Measurements from ENCODE around the gene SLX9.

SLX9 gene, protein sequence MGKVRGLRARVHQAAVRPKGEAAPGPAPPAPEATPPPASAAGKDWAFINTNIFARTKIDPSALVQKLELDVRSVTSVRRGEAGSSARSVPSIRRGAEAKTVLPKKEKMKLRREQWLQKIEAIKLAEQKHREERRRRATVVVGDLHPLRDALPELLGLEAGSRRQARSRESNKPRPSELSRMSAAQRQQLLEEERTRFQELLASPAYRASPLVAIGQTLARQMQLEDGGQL

DNA sequence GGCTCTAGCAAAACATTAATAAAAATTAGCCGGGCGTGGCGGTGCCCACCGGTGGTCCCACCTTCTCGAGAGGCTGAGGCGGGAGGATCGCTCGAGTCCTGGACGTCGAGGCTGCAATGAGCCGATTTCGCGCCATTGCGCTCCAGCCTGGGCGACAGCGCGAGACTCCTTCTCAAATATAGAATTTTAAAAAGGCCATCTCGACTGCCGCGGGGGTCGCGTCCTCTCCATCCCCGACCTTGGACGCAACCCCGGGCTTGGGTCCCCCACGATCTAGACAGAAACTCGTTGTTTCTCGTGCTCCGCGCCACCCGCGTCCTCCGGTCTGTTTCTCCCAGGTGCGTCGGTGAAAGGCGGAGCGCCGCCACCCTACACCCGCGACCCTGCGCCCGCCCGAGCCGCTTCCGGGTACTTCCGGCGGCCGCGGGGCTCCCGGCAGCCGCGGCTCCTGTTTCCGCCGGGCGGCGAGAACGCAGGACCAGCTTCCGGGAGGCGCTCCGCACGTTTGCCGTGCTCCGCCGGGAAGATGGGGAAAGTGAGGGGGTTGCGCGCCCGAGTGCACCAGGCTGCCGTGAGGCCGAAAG is at the start of gene SLX9:
Gene SLX9, plus strand, starts transcription at position 498 of the 584 bp plus-strand sequence. Its CDS starts 29 bp downstream, at position 527.
- peaks cover 38% of the 10 kb centered on the region for H3K4me1 Mint-ChIP-seq (ENCODE audit: low read depth)
- no peaks in the 10 kb centered on the region for H3K36me3 Mint-ChIP-seq
- no peaks in the 10 kb centered on the region for H3K27me3 Mint-ChIP-seq
- H3K27ac Mint-ChIP-seq, result peak within 1 kb of the TSS; percentile 84
- peak within 1 kb of the TSS; percentile 96 for H3K4me3 Mint-ChIP-seq
- H3K9me3 Mint-ChIP-seq (ENCODE audit: low read depth), result no peaks in the 10 kb centered on the region

DNA sequence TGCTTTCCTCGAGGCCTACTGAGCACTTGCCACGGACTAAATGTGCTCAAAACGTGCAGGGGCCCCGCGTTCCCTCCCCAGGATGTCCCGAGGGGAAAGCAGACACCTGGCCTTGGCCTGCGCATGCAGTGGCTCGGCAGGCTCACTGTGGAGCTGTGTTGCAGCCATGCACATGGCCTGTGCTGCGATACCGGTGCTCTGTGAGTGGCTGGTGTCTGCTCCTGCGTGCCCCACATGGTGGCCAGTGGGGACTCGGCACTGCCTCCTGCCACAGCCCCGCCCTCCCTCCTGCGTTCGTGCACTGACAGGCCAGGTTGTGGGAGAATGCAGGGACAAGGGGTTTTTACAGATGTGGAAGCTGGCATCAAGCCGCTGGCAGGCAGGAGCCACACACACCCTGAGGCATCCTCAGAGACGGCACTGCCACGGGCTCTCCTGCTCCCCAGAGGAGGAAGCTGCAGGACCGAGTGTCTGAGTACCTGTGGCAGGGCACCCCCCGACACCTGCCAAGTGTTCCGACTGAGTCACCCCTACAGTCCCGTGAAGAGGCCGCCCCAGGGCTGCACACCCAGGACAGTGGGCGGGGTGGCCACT is 49.4 kb upstream of the SLX9 start:
- Mint-ChIP-seq H3K4me1 (ENCODE audit: low read depth) (peaks cover 12% of the 10 kb centered on the region), H3K36me3 (no peaks in the 10 kb centered on the region), H3K27ac (no peak overlapping the region), H3K9me3 (ENCODE audit: low read depth) (no peaks in the 10 kb centered on the region), H3K4me3 (no peak overlapping the region), H3K27me3 (no peaks in the 10 kb centered on the region)

DNA sequence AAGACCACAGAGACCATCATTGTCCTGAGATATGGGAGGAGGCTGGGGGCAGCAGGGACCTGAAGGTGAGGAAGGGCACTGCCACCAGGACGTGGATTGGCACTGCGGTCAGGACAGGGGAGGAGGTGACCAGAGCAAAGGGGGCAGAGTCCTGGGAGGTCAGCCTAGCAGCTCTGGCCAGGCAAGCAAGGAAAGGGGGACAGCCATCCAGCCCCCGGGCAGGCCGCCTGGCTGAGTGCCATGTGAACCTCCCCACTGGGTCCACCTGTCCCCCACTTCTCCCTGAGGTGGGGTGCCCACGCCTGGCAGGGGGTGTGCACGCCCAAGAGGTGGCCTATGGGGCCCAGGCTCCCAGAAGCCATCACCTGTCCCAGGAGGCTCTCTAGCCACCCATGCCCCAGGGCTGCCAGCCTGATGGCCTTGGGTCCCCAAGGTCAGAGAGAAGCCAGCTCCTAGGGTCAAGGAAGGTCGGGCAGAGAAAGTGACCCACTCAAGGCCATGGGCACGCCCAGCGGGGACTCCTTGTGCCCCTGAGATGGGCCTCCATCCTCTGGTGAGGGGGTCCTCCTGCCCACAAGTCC is 48.8 kb upstream of the SLX9 start:
- peaks cover 12% of the 10 kb centered on the region for H3K4me1 Mint-ChIP-seq (ENCODE audit: low read depth)
- H3K4me3 Mint-ChIP-seq, result no peak overlapping the region
- no peaks in the 10 kb centered on the region for H3K36me3 Mint-ChIP-seq
- no peaks in the 10 kb centered on the region for H3K27me3 Mint-ChIP-seq
- H3K27ac Mint-ChIP-seq, result no peak overlapping the region
- H3K9me3 Mint-ChIP-seq (ENCODE audit: low read depth), result no peaks in the 10 kb centered on the region

DNA sequence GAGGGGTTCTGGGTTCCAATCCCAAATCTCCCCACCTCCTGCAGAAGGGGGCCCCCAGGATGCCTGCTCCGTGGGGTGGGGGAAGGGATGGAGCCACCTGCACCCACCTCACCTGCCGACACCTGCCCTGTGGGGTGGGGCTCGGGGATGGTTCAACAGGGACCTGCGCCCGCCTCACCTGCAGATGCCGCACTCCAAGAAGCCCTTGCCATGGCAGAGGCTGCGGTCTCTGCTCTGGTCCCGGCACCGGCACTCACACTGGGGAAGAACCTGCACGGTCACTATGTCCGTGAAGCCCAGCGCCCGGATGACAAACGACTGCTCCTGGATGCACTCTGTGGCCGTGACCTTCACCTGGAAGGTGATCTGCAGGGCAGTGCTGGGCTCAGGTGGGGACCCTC is 48.2 kb upstream of the SLX9 start:
- H3K4me1 Mint-ChIP-seq (ENCODE audit: low read depth), result peaks cover 12% of the 10 kb centered on the region
- no peaks in the 10 kb centered on the region for H3K36me3 Mint-ChIP-seq
- no peaks in the 10 kb centered on the region for H3K27me3 Mint-ChIP-seq
- no peaks in the 10 kb centered on the region for H3K9me3 Mint-ChIP-seq (ENCODE audit: low read depth)
- H3K4me3 Mint-ChIP-seq, result no peak overlapping the region
- no peak overlapping the region for H3K27ac Mint-ChIP-seq

DNA sequence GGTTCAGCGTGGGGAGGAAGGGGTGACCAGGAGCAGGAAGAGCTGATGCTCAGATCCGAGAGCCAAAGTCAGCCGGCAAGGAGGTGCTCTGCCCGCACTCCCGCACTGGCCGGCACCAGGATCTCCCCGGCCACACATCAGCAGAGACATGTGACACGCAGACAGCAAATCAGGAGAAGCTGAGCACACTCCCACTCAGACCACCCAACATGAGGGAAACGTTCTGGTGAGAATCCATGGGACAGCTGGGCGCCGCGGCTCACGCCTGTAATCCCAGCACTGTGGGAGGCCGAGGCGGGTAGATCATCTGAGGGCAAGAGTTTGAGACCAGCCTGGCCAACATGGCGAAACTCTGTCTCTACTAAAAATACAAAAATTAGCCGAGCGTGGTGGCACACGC is 47.7 kb upstream of the SLX9 start:
- H3K27ac Mint-ChIP-seq, result no peak overlapping the region
- peaks cover 12% of the 10 kb centered on the region for H3K4me1 Mint-ChIP-seq (ENCODE audit: low read depth)
- no peaks in the 10 kb centered on the region for H3K9me3 Mint-ChIP-seq (ENCODE audit: low read depth)
- no peak overlapping the region for H3K4me3 Mint-ChIP-seq
- no peaks in the 10 kb centered on the region for H3K27me3 Mint-ChIP-seq
- no peaks in the 10 kb centered on the region for H3K36me3 Mint-ChIP-seq

DNA sequence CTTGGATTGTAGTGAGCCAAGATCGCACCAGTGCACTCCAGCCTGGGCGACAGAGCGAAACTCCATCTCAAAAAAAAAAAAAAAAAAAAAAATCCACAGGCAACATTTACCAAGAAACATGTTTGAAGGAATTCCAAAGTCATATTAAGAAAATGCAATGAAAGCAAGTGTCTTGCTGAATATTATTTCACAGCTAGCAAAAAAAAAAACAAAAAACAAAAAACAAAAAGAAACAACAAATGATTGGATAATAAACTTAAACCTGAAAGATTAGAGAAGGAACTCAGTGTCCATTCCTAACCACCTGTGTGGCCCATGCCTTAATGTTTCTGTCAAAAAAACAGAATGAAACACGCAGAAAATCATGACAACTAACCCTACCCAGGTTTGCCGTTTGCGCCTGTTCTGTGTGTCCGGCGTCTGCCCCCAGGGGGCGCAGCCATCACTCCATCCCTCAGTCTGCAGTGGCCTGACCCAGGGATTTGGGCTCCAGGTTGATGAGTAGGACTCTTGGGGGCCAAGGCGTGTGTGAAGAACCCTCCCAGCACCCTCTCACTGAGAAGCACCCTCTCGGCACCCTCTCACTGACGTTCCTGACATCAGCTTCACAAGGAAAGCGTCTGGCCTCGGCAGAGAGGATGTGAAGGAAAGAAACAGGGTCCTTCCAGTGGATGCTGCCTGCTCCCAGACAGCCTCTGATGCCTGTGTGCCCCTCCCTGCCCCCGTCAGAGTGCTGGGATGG is 47.1 kb upstream of the SLX9 start:
- no peaks in the 10 kb centered on the region for H3K27me3 Mint-ChIP-seq
- no peaks in the 10 kb centered on the region for H3K9me3 Mint-ChIP-seq (ENCODE audit: low read depth)
- peaks cover 12% of the 10 kb centered on the region for H3K4me1 Mint-ChIP-seq (ENCODE audit: low read depth)
- H3K27ac Mint-ChIP-seq, result peak overlapping the region; percentile 46
- no peak overlapping the region for H3K4me3 Mint-ChIP-seq
- no peaks in the 10 kb centered on the region for H3K36me3 Mint-ChIP-seq

DNA sequence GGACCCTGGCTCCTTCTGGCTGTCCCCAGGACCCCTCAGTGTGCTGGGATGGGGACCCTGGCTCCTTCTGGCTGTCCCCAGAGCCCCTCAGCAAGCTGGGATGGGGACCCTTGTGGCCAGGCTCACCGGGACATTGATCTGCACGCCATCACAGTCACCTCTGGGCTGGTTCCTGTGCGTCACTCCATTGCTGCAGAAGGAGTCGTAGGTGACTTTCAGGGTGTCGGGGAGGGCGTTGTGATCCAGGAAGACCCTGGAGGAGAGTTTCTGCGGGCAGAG is 46.6 kb upstream of the SLX9 start:
- no peaks in the 10 kb centered on the region for H3K36me3 Mint-ChIP-seq
- no peaks in the 10 kb centered on the region for H3K27me3 Mint-ChIP-seq
- H3K27ac Mint-ChIP-seq, result no peak overlapping the region

DNA sequence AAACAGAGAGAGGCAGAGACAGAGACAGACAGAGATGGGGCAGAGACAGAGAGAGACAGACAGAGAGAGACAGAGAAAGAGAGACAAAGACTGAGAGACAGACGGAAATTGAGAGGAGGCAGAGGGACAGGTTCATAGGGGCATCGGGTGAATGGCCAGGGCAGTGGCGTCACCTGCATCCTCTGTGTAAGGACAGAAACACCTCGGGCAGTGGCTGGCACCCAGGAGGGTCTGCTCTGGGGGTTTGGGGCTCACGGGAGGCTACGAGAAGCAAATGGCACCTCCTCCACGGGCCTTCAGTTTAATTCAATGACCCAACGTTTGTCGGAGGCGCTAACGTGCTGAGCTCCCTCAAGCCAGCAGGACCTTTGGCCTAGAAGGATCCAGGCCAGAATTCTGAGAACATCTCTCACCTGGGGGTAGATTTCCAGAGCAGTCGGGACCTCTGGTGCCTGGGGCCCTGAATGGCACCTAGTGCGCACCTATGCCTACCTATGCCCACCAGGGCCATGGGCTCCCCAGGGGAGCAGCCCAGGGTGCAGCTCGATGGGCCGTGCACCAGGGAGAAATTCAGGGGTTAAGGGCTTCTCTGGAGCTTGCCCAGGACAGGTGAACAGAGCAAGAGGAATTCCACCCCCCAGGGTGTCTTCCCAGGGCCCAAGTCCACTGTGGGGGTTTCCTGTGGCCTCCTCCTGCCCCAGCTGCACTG is 45.7 kb upstream of the SLX9 start:
- Mint-ChIP-seq H3K36me3 (no peaks in the 10 kb centered on the region), H3K4me3 (no peak overlapping the region), H3K27me3 (no peaks in the 10 kb centered on the region), H3K9me3 (ENCODE audit: low read depth) (no peaks in the 10 kb centered on the region), H3K27ac (peak overlapping the region; percentile 72), H3K4me1 (ENCODE audit: low read depth) (peaks cover 16% of the 10 kb centered on the region)

More for the DNA sequence above, 46.6 kb upstream of the SLX9 start:
- Mint-ChIP-seq H3K9me3 (ENCODE audit: low read depth) (no peaks in the 10 kb centered on the region), H3K4me3 (no peak overlapping the region), H3K4me1 (ENCODE audit: low read depth) (peaks cover 12% of the 10 kb centered on the region)

DNA sequence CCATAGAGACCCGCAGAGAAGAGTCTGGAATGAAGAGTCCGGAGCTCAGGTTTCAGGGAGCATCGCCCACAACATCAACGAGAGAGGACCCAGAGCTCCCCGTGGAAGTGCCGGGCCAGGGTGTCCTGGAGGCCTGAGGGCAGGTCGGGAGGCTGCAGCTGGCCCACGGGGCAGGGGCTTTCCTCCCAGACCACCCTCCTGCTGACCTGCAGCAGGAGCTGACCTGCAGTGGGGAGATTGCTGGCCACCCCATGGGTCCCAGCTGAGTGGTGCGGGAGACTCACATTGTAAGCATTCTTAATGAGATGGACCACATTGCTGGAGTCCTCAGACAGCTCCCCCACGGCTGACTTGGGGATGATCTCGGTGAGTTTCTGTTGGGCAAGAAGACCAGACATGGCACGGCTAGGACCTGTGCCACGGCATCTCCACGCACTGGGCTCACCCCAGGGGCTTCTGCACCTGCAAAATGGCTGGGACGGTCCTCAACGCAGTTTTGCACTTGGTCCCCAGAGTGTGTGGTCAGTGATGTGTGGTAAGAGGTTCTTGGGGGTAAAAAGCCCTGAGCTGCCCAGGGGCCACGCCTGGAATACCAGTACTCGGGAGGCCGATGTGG is 45.0 kb upstream of the SLX9 start:
- Mint-ChIP-seq H3K4me3 (no peak overlapping the region), H3K9me3 (ENCODE audit: low read depth) (no peaks in the 10 kb centered on the region), H3K27me3 (no peaks in the 10 kb centered on the region), H3K27ac (no peak overlapping the region), H3K36me3 (no peaks in the 10 kb centered on the region), H3K4me1 (ENCODE audit: low read depth) (peaks cover 16% of the 10 kb centered on the region)

DNA sequence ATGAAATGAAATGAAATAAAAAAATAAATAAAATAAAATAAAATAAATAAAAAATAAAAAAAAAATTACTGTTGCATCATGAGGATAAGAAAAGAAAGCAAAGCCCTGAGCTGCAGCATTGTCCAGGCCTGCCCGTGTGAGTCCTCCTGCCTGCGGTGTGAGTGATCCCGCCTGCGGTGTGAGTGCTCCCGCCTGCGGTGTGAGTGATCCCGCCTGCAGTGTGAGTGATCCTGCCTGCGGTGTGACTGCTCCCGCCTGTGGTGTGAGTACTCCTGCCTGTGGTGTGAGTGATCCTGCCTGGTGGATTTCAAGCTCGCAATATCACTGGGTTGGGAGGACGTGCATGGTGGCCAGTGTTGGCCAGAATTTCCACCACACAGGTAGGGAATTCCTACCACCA is 44.0 kb upstream of the SLX9 start:
- H3K4me1 Mint-ChIP-seq (ENCODE audit: low read depth), result peaks cover 16% of the 10 kb centered on the region
- H3K9me3 Mint-ChIP-seq (ENCODE audit: low read depth), result no peaks in the 10 kb centered on the region
- H3K27me3 Mint-ChIP-seq, result no peaks in the 10 kb centered on the region
- no peaks in the 10 kb centered on the region for H3K36me3 Mint-ChIP-seq
- H3K4me3 Mint-ChIP-seq, result no peak overlapping the region
- H3K27ac Mint-ChIP-seq, result peak overlapping the region; percentile 34

DNA sequence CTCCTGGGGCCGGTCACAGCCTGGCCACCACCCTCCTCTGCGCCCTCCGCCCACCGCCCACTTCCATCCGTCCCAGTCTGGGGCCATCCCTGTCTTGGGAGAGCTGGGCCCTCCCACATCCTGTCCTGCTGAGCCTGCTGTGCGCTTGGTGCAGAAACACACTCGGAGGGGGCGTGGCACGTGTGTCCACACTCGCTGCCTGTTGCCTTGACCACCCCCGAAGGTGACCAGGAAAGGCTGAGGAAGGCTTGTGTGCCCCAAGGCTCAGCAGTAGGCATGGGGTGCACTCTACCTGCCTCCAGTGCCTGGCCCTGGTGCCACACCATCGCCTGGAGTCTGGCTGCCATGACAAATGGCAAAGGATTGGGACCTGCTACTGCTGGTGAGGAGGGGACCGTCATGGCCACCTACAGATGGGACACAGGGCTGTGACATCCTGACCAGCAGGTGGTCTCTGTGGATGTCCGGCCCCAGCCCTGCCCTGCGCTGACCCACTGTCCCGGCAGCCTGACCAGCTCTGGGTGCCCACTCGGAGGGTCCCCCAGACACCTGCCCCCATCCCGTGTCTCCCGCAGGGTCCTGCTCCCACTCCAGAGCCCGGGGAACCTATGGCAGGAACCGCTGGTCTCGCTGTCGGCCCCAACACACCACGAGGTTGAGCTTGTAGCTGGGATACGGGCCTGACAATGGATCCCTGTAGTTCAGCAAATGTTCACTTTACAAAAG is 43.1 kb upstream of the SLX9 start:
- peaks cover 16% of the 10 kb centered on the region for H3K4me1 Mint-ChIP-seq (ENCODE audit: low read depth)
- no peaks in the 10 kb centered on the region for H3K36me3 Mint-ChIP-seq
- H3K27ac Mint-ChIP-seq, result no peak overlapping the region
- H3K27me3 Mint-ChIP-seq, result no peaks in the 10 kb centered on the region
- H3K9me3 Mint-ChIP-seq (ENCODE audit: low read depth), result no peaks in the 10 kb centered on the region
- no peak overlapping the region for H3K4me3 Mint-ChIP-seq

DNA sequence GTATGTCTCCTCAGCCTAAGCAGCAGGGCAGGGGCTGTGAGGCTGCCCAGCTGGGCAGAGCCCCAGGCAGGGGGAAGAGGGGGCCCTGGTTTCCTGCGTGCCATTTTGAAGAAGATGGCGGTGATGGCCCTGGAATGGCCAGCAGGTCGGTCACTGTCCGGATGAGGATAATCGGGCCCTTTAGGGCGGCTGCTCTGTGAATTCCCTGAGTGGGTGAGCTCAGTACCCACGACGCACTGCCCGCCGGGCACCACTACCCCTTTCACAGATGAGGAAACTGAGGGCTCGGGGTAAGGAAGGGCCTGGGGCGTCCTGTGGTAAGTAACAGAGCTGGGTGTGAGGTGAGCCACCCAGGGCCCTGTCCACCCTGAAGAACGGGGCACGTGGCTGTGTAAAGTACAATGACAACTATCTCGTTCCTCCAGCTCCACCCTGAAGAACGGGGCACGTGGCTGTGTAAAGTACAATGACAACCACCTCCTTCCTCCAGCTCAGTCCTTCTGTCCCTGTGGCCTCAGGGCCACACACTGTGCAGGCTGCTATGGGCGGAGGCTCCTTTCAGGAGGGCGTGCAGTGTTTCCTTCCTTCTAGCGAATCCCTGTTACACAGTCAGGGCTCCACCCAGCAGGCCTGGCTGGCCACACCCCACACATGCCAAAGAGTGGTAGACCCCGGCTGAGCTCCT is 42.4 kb upstream of the SLX9 start:
- Mint-ChIP-seq H3K27ac (no peak overlapping the region), H3K9me3 (ENCODE audit: low read depth) (no peaks in the 10 kb centered on the region), H3K36me3 (no peaks in the 10 kb centered on the region), H3K4me1 (ENCODE audit: low read depth) (peaks cover 14% of the 10 kb centered on the region), H3K4me3 (no peak overlapping the region), H3K27me3 (no peaks in the 10 kb centered on the region)

DNA sequence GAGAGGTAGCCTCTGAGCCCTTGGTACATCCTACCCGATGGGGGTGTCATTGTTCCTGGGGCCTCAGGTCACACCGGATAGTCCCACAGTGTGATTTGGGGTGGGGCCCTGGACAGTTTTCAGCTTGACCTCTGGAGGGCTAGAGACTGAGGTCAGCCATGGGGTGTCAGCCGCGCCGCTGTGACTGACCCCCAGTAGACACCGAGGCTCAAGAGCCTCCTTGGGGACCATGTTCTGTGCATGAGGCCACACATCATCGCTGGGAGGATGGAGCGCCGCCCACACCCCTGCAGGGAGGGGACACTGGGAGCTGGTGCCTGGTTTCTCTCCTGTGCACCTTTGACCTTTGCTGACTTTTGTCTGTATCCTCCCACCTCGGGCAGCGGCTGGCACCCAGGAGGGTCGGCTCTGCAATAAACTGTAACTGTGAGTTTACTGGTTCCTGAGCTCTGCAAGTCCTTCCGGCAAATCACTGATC is 41.8 kb upstream of the SLX9 start:
- H3K9me3 Mint-ChIP-seq (ENCODE audit: low read depth), result no peaks in the 10 kb centered on the region
- no peaks in the 10 kb centered on the region for H3K36me3 Mint-ChIP-seq
- H3K4me1 Mint-ChIP-seq (ENCODE audit: low read depth), result peaks cover 9% of the 10 kb centered on the region
- no peaks in the 10 kb centered on the region for H3K27me3 Mint-ChIP-seq
- no peak overlapping the region for H3K4me3 Mint-ChIP-seq
- H3K27ac Mint-ChIP-seq, result no peak overlapping the region
